Parathyroid adenoma (tissue), 2 donors: ENCODE measurements around the gene WNT7A.
"Not testable (repeated sequence)": the region's sequence is repeated elsewhere in the genome, so short reads cannot be mapped to it uniquely, and the experiment has no call there.

Source experiments
- H2AFZ ChIP-seq: fragments of 300-600 bp; sonication (generic); one replicate; pipeline ENCODE4 v1.7.0; 2017; ENCODE audit warnings: antibody characterized with exemption, mild to moderate bottlenecking
- H3K27ac ChIP-seq: fragments of 300-600 bp; sonication (generic); one replicate; pipeline ENCODE4 v1.7.0; 2017
- H3K27me3 ChIP-seq: fragments of 300-600 bp; sonication (generic); one replicate; pipeline ENCODE4 v1.7.0; 2017; ENCODE audit warnings: low read length; ENCODE audit not compliant: control insufficient read depth, insufficient read depth
- H3K36me3 ChIP-seq: fragments of 300-600 bp; sonication (generic); one replicate; pipeline ENCODE4 v1.7.0; 2017; ENCODE audit warnings: low read length; ENCODE audit not compliant: control insufficient read depth, insufficient read depth
- H3K4me1 ChIP-seq: fragments of 300-600 bp; sonication (generic); one replicate; pipeline ENCODE4 v1.7.0; 2017; ENCODE audit warnings: control low read depth
- H3K4me2 ChIP-seq: fragments of 300-600 bp; sonication (generic); one replicate; pipeline ENCODE4 v1.7.0; 2017; ENCODE audit warnings: low read length
- H3K4me3 ChIP-seq: fragments of 300-600 bp; sonication (generic); one replicate; pipeline ENCODE4 v1.7.0; 2017; ENCODE audit warnings: low read depth, low read length
- H3K79me2 ChIP-seq: fragments of 300-600 bp; sonication (generic); one replicate; pipeline ENCODE4 v1.7.0; 2017; ENCODE audit warnings: control low read depth
- H3K9ac ChIP-seq: fragments of 300-600 bp; sonication (generic); one replicate; pipeline ENCODE4 v1.7.0; 2017; ENCODE audit warnings: mild to moderate bottlenecking
- H3K9me3 ChIP-seq: fragments of 300-600 bp; sonication (generic); one replicate; pipeline ENCODE4 v1.7.0; 2017; ENCODE audit warnings: low read length; ENCODE audit not compliant: control insufficient read depth
- TF ChIP-seq, protein P1 (sequence below): fragments of 300-600 bp; sonication (generic); IDR thresholded peaks from one replicate; pipeline ENCODE4 v1.7.0; 2017; ENCODE audit warnings: antibody characterized with exemption, mild to moderate bottlenecking
- donor health status: primary hyperparathyroidism.

Gene WNT7A

DNA sequence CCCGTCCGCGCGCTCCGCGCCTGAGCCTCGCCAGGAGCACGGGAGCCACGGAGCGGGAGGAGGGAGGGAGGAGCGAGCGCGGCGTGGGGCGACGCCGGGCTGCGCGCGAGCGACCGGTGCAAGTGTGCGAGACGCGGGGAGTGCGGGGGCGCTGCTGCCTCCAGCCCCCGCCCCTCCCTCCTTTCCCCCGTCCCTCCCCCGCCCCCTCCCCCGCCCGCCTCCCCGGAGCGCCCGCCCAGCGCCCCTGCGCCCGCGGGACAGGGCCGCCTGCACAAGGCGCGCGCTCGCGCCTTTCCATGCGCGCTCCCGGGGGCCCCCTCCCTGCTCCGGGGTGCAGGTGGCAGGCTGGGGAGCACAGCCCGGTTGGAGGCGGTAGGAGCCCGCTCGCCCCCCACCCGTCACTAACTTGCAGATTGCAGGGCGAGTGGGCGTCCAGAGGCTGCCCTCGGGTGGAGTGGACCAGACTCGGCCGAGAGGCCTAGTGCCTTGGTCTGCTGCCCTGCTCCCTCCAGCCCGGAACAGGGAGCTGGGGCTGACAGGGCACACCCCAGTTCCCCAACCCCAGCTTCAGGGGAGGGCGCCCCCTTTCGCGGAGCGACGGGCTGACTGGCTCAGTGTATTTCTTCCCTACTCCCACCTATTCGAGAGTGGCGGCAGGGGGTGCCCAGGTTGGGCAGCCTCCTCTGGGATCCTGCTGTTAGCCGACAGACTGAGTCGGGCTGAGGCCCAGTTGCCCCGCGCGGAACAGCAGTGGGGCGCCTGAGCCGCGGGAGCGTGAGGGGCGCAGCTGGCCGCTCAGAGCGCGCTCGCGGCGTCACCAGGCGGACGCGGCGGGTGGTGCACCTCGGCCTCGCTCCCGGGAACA is at the start of gene WNT7A:
TSS of gene WNT7A (minus strand) at position 126 of the 865 bp plus-strand sequence. CDS start 255 bp downstream, outside the sequence.
- H3K9ac ChIP-seq: no peak within 1 kb of the TSS

DNA sequence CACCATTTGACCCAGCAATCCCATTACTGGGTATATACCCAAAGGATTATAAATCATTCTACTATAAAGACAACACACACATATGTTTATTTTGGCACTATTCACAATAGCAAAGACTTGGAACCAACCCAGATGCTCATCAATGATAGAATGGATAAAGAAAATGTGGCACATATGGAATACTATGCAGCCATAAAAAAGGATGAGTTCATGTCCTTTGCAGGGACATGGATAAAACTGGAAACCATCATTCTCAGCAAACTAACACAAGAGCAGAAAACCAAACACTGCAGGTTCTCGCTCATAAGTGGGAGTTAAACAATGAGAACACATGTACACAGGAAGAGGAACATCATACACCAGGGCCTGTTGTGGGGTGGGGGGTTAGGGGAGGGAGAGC is 48.9 kb upstream of the WNT7A start:
- not testable (repeated sequence) for H2AFZ ChIP-seq

More for the DNA sequence above, at the start of gene WNT7A:
- no peaks in the 10 kb centered on the region for H3K79me2 ChIP-seq
- H3K4me3 ChIP-seq: peak within 1 kb of the TSS; percentile 29
- H2AFZ ChIP-seq: peak within 1 kb of the TSS; percentile 58
- H3K4me2 ChIP-seq: peak within 1 kb of the TSS; percentile 63
- no peaks in the 10 kb centered on the region for H3K36me3 ChIP-seq
- no peaks in the 10 kb centered on the region for H3K27me3 ChIP-seq
- H3K27ac ChIP-seq: no peak within 1 kb of the TSS
- H3K9me3 ChIP-seq: no peaks in the 10 kb centered on the region
- TF ChIP-seq, protein P1, sequence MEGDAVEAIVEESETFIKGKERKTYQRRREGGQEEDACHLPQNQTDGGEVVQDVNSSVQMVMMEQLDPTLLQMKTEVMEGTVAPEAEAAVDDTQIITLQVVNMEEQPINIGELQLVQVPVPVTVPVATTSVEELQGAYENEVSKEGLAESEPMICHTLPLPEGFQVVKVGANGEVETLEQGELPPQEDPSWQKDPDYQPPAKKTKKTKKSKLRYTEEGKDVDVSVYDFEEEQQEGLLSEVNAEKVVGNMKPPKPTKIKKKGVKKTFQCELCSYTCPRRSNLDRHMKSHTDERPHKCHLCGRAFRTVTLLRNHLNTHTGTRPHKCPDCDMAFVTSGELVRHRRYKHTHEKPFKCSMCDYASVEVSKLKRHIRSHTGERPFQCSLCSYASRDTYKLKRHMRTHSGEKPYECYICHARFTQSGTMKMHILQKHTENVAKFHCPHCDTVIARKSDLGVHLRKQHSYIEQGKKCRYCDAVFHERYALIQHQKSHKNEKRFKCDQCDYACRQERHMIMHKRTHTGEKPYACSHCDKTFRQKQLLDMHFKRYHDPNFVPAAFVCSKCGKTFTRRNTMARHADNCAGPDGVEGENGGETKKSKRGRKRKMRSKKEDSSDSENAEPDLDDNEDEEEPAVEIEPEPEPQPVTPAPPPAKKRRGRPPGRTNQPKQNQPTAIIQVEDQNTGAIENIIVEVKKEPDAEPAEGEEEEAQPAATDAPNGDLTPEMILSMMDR: peak; percentile 44
- peaks cover 4% of the 10 kb centered on the region for H3K4me1 ChIP-seq

DNA sequence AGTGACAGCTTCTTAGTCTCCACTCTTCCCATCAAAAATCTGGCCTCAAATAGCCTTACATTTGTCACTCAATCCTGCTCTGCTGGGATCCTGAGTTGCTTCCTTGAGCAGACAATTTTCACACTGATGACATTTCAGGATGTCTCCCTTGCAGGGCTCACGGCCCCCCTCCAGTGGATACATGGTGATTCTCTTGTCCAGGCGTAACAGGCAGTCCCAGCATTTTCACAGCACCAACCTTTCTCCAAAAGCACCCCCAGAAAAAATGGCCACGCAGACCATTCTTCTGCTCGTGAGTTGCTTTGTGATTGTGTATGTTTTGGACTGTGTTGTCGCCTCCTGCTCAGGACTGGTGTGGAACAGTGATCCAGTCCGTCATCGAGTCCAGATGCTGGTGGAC is 47.4 kb upstream of the WNT7A start:
- no peak overlapping the region for H3K9ac ChIP-seq
- no peak overlapping the region for H3K27ac ChIP-seq
- no peak overlapping the region for H2AFZ ChIP-seq
- H3K4me1 ChIP-seq: no peaks in the 10 kb centered on the region
- H3K9me3 ChIP-seq: no peaks in the 10 kb centered on the region
- no peaks in the 10 kb centered on the region for H3K27me3 ChIP-seq
- no peaks in the 10 kb centered on the region for H3K36me3 ChIP-seq
- no peaks in the 10 kb centered on the region for H3K79me2 ChIP-seq
- no peak overlapping the region for H3K4me3 ChIP-seq
- TF ChIP-seq, protein P1: no peak
- H3K4me2 ChIP-seq: no peak overlapping the region

More for the DNA sequence above, 48.9 kb upstream of the WNT7A start:
- H3K4me3 ChIP-seq, H3K36me3 ChIP-seq, H3K79me2 ChIP-seq, H3K4me1 ChIP-seq, H3K27me3 ChIP-seq, H3K4me2 ChIP-seq, H3K27ac ChIP-seq, H3K9ac ChIP-seq, H3K9me3 ChIP-seq: not testable (repeated sequence)

DNA sequence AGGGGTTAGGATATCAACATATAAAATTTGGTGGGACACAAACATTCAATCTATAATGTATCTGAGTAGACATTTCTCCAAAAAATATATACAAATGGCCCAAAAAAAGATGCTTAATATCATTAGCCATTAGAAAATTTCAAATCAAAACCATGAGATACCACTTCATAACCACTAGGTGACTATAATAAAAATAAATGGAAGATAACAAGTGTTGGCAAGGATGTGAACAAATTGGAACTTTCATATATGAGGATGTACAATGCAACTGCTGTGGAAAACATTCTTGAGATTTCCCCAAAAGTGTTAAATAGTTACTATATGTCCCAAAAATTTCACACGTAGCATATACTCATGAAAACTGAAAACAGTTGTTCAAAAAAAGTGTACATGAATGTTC is 36.5 kb upstream of the WNT7A start:
- no peaks in the 10 kb centered on the region for H3K36me3 ChIP-seq
- no peak overlapping the region for H3K4me2 ChIP-seq
- no peaks in the 10 kb centered on the region for H3K27me3 ChIP-seq
- H2AFZ ChIP-seq: no peak overlapping the region
- H3K79me2 ChIP-seq: no peaks in the 10 kb centered on the region
- no peak overlapping the region for H3K4me3 ChIP-seq
- TF ChIP-seq, protein P1: no peak
- H3K27ac ChIP-seq: no peak overlapping the region
- H3K4me1 ChIP-seq: no peaks in the 10 kb centered on the region
- H3K9me3 ChIP-seq: no peaks in the 10 kb centered on the region
- H3K9ac ChIP-seq: no peak overlapping the region

DNA sequence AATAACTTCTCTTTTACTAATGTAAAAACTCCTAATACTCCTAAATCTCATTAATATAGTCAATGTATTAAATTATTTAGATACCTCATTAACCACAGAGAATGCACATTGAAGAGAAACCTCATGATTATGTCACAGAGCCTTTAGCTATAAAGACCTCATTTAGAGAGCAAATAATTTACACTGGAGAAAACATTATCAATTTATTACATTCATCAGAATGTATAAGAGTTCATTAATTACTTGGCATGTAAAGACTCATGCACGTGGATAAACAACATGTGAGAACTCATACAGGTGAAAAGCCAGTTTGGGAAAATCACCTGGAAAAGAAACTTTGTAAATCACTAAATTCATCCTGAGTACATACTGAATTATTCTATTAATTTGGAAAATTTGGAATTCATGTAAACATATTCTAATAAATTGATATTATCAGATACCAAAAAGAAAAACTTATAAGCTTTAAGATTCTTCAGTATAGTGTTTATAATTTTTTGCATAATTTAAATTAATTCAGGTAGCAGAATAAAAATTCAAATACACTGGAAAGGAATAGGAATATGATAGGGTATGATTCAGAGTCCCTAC is 22.9 kb upstream of the WNT7A start:
- no peaks in the 10 kb centered on the region for H3K27me3 ChIP-seq
- H3K4me2 ChIP-seq: no peak overlapping the region
- H3K36me3 ChIP-seq: no peaks in the 10 kb centered on the region
- H3K4me1 ChIP-seq: no peaks in the 10 kb centered on the region
- no peak overlapping the region for H3K9ac ChIP-seq
- no peak overlapping the region for H2AFZ ChIP-seq
- TF ChIP-seq, protein P1: no peak
- H3K79me2 ChIP-seq: no peaks in the 10 kb centered on the region
- peaks cover 3% of the 10 kb centered on the region for H3K9me3 ChIP-seq
- H3K27ac ChIP-seq: no peak overlapping the region
- no peak overlapping the region for H3K4me3 ChIP-seq
